GM18508 (cell line): ENCODE data around the gene WDR18.

Experiments used
- ATAC-seq: cut with Tn5 transposase; IDR thresholded peaks from one replicate; pipeline ENCODE4 v1.9.1; 2021; ENCODE audit warnings: moderate number of reproducible peaks; ENCODE audit not compliant: insufficient read depth, unreplicated experiment

WDR18 gene

GRCh38 chr19:984165-984967 lies at the start of gene WDR18:
TSS of gene WDR18 (plus strand) at chr19:984345. CDS start at chr19:984354, 9 bp downstream.
- no peak for ATAC-seq

- ATAC-seq, result no peak
Observed at GRCh38 chr19:934865-935479, 49.2 kb upstream of the WDR18 start.

- no peak for ATAC-seq
Observed at GRCh38 chr19:936175-936546, 48.0 kb upstream of the WDR18 start.

GRCh38 chr19:937259-937694 lies 46.9 kb upstream of the WDR18 start:
- ATAC-seq, result no peak

- no peak for ATAC-seq
Observed at GRCh38 chr19:938233-938923, 45.8 kb upstream of the WDR18 start.

- ATAC-seq, result no peak
Observed at GRCh38 chr19:939439-939838, 44.7 kb upstream of the WDR18 start.

GRCh38 chr19:939922-940321 lies 44.2 kb upstream of the WDR18 start:
- ATAC-seq, result no peak

GRCh38 chr19:940591-941291 lies 43.4 kb upstream of the WDR18 start:
- no peak for ATAC-seq

- no peak for ATAC-seq
Observed at GRCh38 chr19:941292-942132, 42.6 kb upstream of the WDR18 start.

GRCh38 chr19:942133-942645 lies 42.0 kb upstream of the WDR18 start:
- ATAC-seq, result no peak

- no peak for ATAC-seq
Observed at GRCh38 chr19:943551-944170, 40.5 kb upstream of the WDR18 start.

GRCh38 chr19:944171-944567 lies 40.0 kb upstream of the WDR18 start:
- no peak for ATAC-seq

GRCh38 chr19:944663-945241 lies 39.4 kb upstream of the WDR18 start:
- ATAC-seq, result no peak

- no peak for ATAC-seq
Observed at GRCh38 chr19:945401-946252, 38.5 kb upstream of the WDR18 start.

- ATAC-seq, result no peak
Observed at GRCh38 chr19:947090-947706, 36.9 kb upstream of the WDR18 start.

GRCh38 chr19:947707-948539 lies 36.2 kb upstream of the WDR18 start:
- no peak for ATAC-seq
